GM12892 (cell line): Measurements from ENCODE around the gene SPDEF.

Experiments used
- POLR2A ChIP-seq: IDR thresholded peaks from 2 replicates; pipeline ENCODE4 v1.6.1; 2011; ENCODE audit warnings: low read depth, low read length, control low read depth
- POLR2AphosphoS5 ChIP-seq: IDR thresholded peaks from 2 replicates; pipeline ENCODE4 v1.6.1; 2011; ENCODE audit warnings: low read depth, low read length, control low read depth
- TAF1 ChIP-seq: IDR thresholded peaks from 2 replicates; pipeline ENCODE4 v1.6.1; 2011; ENCODE audit warnings: low read depth, mild to moderate bottlenecking, control low read depth, low read length, borderline replicate concordance

- TF ChIP-seq POLR2A (no peak), POLR2AphosphoS5 (no peak), TAF1 (no peak)
These were observed 31.2 kb downstream of the SPDEF start for GRCh38 chr6:34524971-34525370.
